ENCODE measurements around the gene FUBP3.
"Not testable (repeated sequence)": the region's sequence is repeated elsewhere in the genome, so short reads cannot be mapped to it uniquely, and the experiment has no call there.

The FUBP3 gene

GRCh38 chr9:130556396-130557076 lies 22.8 kb upstream of the FUBP3 start:
- FAIRE-seq, result no peak

DNA sequence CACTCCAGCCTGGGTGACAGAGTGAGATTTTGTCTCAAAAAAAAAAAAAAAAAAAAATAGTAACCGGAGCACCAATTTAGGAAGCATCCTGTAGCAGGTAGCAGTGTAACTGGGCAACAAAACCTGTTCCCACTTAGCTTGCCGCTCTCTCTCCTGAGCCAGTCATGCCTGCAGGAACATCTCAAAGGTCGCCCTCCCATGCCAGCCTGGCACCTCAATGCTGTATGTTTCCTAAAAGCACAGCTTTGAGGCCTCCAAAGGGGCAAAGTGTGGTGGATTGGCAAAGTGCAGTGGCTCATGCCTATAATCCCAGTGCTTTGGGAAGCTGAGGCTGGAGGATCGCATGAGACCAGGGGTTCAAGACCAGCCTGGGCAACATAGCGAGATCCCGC lies 22.3 kb upstream of the FUBP3 start:
- FAIRE-seq, result no peak

GRCh38 chr9:130561056-130561455 lies 18.3 kb upstream of the FUBP3 start:
- no peak for FAIRE-seq

GRCh38 chr9:130562525-130562924 lies 16.9 kb upstream of the FUBP3 start:
- not testable (repeated sequence) for FAIRE-seq

DNA sequence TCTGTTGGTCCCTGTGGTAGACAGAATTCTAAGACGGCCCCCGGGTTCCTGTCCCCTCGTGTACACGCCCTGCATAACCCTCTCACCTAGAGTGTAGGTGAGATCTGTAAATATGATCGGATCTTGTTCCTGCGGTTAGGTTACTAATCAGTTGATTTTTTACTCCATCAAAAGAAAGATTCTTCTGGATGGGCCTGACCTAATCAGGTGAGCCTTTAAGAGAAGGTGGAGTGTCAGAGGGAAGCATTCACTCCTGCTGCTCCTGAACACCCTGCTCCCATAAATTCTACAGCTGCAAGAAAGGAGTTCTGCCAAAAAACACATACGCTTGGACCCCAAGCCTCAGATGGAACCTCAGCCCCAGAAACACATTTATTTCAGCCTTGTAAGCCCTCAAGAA lies 15.6 kb upstream of the FUBP3 start:
- no peak for FAIRE-seq

GRCh38 chr9:130565792-130566191 lies 13.6 kb upstream of the FUBP3 start:
- FAIRE-seq, result no peak

- no peak for FAIRE-seq
These were observed 9.2 kb upstream of the FUBP3 start for GRCh38 chr9:130570208-130570607.

DNA sequence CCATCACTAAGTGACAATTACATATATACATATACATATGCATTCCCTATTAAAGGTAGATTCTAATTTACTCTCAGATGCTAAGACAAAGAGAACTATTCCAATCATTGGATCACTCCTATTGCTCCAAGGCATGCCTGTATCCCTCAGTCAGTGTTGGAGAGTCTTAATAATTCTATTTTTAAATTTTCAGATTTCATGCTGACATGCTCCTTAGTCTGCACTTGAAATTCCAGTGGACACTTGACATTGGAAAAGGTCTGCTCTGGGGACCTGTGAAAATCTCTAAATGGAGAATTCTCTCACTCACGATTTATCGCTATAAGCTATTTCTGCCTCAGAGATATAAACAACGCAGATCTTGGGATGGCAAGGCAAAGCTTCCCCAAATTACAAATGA lies 3.9 kb upstream of the FUBP3 start:
- no peak for FAIRE-seq

DNA sequence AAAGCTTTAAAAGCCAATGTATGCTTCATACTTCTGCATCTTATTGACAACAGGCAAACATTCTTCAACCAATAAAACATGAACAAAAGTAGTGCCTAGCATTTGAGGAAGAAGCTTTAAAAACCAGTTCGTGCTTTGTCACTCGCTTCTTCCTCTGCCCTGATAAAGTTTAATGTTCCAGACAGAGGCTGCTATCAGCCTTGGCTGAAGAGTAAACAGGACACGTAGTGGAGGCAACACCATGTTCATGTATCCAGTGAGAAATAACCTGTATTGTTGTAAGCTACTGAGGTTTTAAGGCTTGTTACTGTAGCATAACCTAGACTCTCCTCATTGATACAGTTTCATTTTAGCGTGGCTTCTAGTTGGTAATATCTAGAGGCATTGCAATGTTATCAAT lies 3.2 kb upstream of the FUBP3 start:
- FAIRE-seq, result no peak

DNA sequence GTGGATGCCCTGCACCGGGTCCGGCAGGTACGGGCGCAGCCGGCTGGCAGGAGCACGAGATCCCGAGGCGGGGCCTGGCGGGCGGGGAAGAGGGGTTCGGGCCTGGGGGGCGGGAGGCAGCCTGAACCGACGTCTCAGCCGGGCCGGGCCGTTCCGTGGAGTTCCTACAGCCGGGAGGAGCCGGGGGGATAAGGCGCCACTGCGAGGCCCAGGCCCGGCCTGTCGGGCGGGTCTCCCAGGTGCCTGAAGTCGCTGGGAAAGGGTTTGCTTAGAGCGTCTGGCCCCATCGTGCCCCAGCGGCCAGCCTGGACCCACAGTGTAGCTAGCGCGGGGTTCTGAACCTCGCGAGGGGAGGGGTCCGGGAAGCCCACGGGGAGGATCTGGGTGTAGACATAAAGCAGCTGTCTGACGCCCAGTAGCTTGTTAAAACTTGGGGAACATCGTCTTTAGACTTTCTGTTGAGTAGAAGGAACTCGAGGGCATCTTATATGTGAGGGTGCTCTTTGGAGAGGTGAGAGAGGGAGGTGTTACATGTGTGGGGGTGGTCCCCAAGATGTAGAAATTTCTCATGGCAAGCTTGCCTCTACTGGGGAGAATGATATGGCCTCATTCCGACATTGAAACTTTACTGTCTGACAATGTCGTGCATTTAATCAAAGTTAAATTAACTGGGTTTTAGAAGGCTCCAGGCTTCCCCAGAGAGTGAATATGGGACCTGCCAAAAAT lies 524 bp downstream of the FUBP3 start:
- no peak for FAIRE-seq

DNA sequence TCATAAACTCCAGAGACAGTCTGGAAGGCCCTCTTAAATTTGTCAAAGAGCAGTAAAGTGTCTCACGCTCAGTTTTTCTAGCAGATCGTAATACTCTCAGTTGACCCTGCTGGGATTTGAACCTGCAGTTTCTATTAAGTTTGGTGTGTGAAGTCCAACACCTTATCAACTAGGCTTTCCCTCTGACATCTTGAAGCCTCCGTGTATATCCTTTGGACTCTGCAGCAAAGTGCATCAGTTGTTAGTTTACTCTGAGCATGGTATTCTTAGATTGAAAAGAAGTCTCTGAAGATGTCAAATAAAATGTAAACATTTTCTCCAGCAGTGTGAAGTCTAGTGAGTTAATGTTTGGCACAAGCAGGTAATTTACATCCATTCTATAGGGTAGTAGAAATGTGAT lies 2.4 kb downstream of the FUBP3 start:
- no peak for FAIRE-seq

DNA sequence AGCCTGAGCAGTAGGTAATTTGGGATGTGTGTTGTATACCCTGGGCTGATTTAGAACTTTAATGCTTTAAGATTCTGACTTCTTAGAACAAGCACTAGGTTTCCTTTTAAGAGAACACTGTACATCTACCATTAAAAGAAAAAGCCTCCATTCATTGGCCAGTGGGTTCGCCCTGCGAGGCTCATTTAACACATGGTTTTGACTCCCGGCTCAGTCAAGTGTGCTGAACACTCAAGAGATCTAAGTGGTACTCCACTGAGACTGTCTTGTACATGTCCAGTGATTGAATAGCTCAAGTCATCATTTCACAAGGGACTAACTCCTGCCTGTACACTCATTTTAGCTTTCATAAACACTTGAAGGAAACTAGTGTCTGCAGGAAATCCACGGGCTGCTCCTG lies 3.9 kb downstream of the FUBP3 start:
- no peak for FAIRE-seq

DNA sequence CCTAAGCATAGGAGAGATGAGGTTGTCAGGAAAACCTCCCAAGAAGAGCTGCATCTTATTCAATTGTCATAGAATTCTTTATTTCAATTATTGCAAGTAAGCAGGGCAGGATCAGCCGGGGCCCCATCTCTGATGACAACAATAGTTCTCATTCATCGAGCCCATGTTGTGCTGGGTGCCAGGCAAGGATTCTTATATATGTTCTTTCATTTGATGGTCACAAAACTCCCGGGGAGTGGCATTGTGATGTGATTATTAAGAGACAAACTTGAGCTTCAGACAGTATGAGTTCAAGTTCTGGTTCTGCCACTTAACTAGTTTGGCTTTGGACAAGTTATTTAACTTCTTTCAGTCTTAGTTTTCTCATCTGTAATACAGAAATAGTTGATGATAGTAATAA lies 8.5 kb downstream of the FUBP3 start:
- no peak for FAIRE-seq

GRCh38 chr9:130588416-130588815 lies 9.0 kb downstream of the FUBP3 start:
- no peak for FAIRE-seq

- no peak for FAIRE-seq
These were observed 10.4 kb downstream of the FUBP3 start for GRCh38 chr9:130589754-130590153.

DNA sequence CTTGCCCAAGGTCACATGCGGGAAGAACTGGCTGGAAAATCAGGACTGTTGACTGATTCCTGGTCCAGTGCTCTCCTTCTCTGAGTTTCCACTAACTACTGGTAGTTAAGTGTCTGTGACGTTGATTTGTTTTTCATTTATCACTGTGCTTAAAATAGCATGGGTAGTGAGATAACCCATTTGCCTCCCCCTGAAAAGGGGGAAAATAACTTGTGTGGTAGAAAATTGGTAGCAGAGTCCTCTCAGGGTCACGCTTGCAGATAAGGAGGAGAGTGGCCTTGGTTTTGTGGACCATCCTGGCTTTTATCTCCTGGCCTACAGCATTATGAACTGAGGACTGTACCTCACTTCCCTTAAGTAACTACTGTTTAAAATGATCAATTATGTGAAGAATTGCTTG lies 10.9 kb downstream of the FUBP3 start:
- no peak for FAIRE-seq

GRCh38 chr9:130593020-130593419 lies 13.6 kb downstream of the FUBP3 start:
- FAIRE-seq, result no peak

DNA sequence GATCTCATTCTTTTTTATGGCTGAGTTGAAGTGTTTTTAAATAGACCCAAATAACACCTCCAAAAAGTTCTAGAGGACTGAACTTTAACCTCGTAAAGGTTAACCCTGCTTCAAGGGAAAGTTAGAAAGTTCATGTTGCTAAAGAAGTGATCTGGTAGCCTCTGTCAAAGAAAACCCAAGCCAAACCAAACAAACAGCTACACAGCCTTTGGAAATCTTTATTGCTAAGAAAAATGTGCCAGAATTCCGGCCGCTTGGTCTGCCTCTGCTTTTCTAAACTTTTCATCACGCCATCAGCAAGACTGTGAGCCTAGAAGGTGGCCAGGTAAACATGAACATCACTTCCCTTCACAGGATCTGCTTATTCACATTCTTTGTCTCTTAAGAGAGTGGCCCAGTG lies 17.9 kb downstream of the FUBP3 start:
- no peak for FAIRE-seq

DNA sequence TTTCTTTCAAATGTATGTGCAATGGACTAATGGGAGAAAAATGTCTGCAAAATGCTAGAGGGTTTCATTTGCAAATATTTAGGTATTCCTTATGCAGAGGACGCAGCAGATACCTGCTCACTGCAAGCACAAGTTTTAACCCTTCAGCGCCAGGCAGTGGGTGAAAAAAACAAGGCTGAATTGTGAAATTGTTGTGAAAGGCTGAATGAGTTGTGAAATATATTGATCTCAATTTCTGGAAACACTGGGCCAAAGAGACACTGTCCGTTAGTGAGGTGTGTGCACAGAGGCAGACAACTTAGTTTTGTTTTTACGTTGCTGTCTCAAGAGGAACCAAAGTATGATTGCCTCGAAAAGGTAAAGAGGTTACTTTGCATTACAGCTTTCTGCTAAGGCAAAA lies 18.8 kb downstream of the FUBP3 start:
- no peak for FAIRE-seq

- FAIRE-seq, result no peak
These were observed 20.2 kb downstream of the FUBP3 start for GRCh38 chr9:130599625-130600024.

DNA sequence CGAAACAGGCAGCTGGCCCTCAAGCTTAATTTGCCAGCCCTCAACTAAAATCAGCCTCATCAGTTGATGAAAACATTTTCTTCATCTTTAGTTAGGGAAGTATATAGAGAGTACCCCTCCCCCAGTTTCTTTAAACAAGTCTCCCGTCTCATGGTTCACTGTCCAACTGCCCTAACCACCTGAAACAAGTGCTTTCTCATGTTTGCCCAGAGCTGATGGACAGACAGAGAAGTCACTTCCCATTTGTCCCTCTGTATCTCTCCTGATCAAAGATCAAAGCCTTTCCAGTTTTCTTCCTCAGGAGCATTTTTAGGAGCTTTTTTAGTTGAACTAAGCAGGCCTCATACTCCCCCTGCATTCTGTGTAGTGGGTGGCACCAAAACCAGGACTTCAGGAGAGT lies 21.7 kb downstream of the FUBP3 start:
- no peak for FAIRE-seq

DNA sequence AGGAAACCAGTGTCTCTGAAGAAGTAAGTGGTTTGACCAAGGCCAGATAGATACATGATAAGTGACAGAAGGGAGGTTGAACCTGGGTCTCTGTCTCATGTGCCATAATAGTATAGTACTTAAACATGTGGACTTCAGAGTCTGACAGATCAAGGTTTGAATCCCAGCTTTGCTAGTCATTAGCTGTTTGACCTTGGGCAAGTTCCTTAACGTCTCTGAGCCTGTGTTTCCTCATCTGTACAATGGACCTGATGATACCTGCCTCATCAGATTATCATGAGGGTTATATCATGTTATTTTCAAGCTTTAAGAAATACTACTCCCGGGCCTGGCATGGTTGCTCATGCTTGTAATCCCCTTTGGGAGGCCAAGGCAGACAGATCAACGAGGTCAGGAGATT lies 24.9 kb downstream of the FUBP3 start:
- no peak for FAIRE-seq

- no peak for FAIRE-seq
These were observed 27.7 kb downstream of the FUBP3 start for GRCh38 chr9:130606887-130607600.
